Fibroblast of the aortic adventitia (primary cell): ENCODE data around the gene PEAK3. TPM values are rescaled to one million over a fixed set of nuclear protein-coding genes. Genes with fewer than 3 reads are reported as not detected.

Experiments
- DNase-seq: peaks from one replicate; pipeline ENCODE4 v3.0.0-alpha.2; 2010; ENCODE audit warnings: low read depth
- H3K4me3 ChIP-seq: 2 replicates; pipeline ENCODE4 v1.5.1; 2011; ENCODE audit warnings: low read depth, mild to moderate bottlenecking, control low read depth, low read length, moderate library complexity
- CTCF ChIP-seq: IDR thresholded peaks from 2 replicates; pipeline ENCODE4 v1.5.1; 2011; ENCODE audit warnings: mild to moderate bottlenecking, low read length, control low read depth, inconsistent platforms; ENCODE audit not compliant: insufficient read depth
- total RNA-seq: library from RNA; depleted of rRNA; stranded (reverse); fragments of >200 nt; gene quantifications from 2 replicates; pipeline ENCODE4 v1.2.3, GENCODE V29; 2012; ENCODE audit warnings: low replicate concordance

Gene PEAK3
- total RNA-seq, 1 donor = not detected

DNA sequence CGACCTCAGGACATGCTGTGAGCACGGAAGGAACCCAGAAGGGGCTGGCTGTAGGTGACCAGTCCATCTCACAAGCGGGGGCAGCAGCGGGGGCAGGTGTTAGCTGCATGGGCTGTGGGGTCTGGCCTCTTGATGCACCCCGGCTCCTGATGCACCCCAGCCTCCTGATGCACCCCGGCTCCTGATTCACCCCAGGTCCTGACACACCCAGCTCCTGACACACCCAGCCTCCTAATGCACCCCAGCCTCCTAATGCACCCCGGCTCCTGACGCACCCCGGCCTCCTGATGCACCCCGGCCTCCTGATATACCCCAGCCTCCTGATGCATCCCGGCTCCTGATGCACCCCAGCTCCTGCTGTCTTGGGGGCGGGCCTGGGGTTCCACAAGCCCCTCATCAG, 39.0 kb upstream of the PEAK3 start:
- DNase-seq = no peak
- no peak for TF ChIP-seq CTCF
- no peak overlapping the region for H3K4me3 ChIP-seq

GRCh38 chr19:2320049-2320448, 38.1 kb upstream of the PEAK3 start:
- no peak overlapping the region for H3K4me3 ChIP-seq
- TF ChIP-seq CTCF = no peak
- DNase-seq = no peak

- no peak for TF ChIP-seq CTCF
- H3K4me3 ChIP-seq = no peak overlapping the region
- no peak for DNase-seq
These were observed 37.6 kb upstream of the PEAK3 start for GRCh38 chr19:2319551-2319950.

- no peak overlapping the region for H3K4me3 ChIP-seq
- TF ChIP-seq CTCF = no peak
- DNase-seq = no peak
These were observed 36.9 kb upstream of the PEAK3 start for GRCh38 chr19:2318923-2319322.

GRCh38 chr19:2317756-2318155, 35.8 kb upstream of the PEAK3 start:
- no peak overlapping the region for H3K4me3 ChIP-seq
- no peak for DNase-seq
- TF ChIP-seq CTCF = no peak

- no peak for TF ChIP-seq CTCF
- DNase-seq = no peak
These were observed 35.3 kb upstream of the PEAK3 start for GRCh38 chr19:2317300-2317699.

DNA sequence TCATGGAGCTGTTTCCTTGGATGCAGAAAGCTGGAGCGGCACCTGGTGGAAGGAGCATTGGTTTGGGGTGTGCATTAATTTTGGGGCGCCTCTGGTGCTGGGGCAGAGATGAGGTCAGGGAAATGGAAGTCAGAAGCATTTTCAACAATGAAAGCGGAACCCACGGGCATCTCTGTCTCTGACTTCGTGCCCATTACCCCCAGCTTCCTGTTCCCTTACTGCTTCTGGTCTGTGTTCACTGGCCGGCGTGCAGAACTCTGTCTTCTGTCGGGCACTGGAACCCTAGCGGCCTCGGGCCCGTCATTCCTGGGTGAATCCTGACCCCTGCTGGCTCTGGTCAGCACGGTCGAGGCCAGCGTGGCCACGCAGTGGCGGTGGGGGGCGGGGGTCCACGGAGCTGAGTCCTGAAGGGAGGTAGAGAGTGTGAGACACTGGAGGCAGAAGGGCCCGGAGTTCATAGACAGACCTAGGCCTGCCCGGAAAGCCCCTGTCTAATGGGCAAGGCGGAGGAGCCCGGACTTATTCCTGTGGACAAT, 33.9 kb upstream of the PEAK3 start:
- H3K4me3 ChIP-seq = no peak overlapping the region
- DNase-seq = peak; percentile 62
- TF ChIP-seq CTCF = peak; percentile 68

More at GRCh38 chr19:2317300-2317699, 35.3 kb upstream of the PEAK3 start:
- H3K4me3 ChIP-seq = no peak overlapping the region
